22Rv1 (cell line): Measurements from ENCODE around the gene SCN8A.

ENCODE experiments used
- ZFX ChIP-seq: fragments of 450-650 bp; IDR thresholded peaks from 2 replicates; pipeline ENCODE4 v1.6.1; 2017; ENCODE audit warnings: antibody characterized with exemption, borderline replicate concordance
- TF ChIP-seq, protein P1 (sequence below): fragments of 450-650 bp; IDR thresholded peaks from 2 replicates; pipeline ENCODE4 v1.5.1; 2017; ENCODE audit warnings: mild to moderate bottlenecking

DNA sequence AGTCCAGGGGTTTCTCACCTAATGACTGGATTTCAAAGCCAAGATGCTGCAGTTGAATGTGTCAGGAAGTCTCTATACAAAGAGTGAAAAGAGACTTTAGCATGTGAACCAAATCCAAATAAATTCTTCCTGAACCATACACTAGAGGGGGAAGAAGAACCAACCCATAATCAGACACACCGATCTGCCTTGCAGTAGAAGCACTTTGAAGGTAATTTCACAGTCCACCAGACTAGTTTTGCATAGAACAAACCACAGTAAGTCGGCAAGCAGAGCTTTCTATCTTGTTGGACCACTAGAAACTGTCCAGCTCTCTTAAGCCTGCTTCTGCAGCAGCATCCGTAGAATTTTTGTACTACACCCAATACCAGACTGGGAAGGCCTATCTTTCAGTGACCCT is 218.2 kb downstream of the SCN8A start:
- TF ChIP-seq, protein P1, sequence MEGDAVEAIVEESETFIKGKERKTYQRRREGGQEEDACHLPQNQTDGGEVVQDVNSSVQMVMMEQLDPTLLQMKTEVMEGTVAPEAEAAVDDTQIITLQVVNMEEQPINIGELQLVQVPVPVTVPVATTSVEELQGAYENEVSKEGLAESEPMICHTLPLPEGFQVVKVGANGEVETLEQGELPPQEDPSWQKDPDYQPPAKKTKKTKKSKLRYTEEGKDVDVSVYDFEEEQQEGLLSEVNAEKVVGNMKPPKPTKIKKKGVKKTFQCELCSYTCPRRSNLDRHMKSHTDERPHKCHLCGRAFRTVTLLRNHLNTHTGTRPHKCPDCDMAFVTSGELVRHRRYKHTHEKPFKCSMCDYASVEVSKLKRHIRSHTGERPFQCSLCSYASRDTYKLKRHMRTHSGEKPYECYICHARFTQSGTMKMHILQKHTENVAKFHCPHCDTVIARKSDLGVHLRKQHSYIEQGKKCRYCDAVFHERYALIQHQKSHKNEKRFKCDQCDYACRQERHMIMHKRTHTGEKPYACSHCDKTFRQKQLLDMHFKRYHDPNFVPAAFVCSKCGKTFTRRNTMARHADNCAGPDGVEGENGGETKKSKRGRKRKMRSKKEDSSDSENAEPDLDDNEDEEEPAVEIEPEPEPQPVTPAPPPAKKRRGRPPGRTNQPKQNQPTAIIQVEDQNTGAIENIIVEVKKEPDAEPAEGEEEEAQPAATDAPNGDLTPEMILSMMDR, result no peak
- TF ChIP-seq ZFX, result no peak
